Thoracic aorta (tissue), 2 donors: Measurements from ENCODE around the gene MAP1LC3B2. TPM values are rescaled to one million over a fixed set of nuclear protein-coding genes. Genes with fewer than 3 reads are reported as not detected.

Source experiments
- ATAC-seq: fragments of 150-250 bp; one replicate; pipeline ENCODE4 v1.8.0; 2017; ENCODE audit warnings: low read depth; ENCODE audit not compliant: insufficient number of reproducible peaks, low FRiP score
- DNase-seq: peaks from one replicate; pipeline ENCODE4 v3.0.0-alpha.2; 2020; ENCODE audit warnings: low spot score
- H3K27ac ChIP-seq, 2 donors: fragments of 200-600 bp; sonication (generic); 1 replicate in 1 of 2; 2 replicates in 1 of 2; pipeline ENCODE4 v1.5.1; 2016; ENCODE audit warnings: mild to moderate bottlenecking in 2 of 2, moderate library complexity in 2 of 2
- H3K27me3 ChIP-seq: fragments of 200-600 bp; sonication (generic); replicated peaks from 2 replicates; pipeline ENCODE4 v1.6.0; 2016; ENCODE audit warnings: mild to moderate bottlenecking; ENCODE audit not compliant: insufficient read depth
- H3K36me3 ChIP-seq: fragments of 200-600 bp; sonication (generic); one replicate; pipeline ENCODE4 v1.5.1; 2016
- H3K4me1 ChIP-seq, 2 donors: fragments of 200-600 bp; sonication (generic); 1 replicate in 1 of 2; 2 replicates in 1 of 2; pipeline versions ENCODE4 v1.5.1 to v1.6.0; 2016; ENCODE audit warnings: low read depth in 2 of 2, mild to moderate bottlenecking in 1 of 2; ENCODE audit not compliant: control insufficient read depth in 1 of 2
- H3K4me3 ChIP-seq: fragments of 200-600 bp; sonication (generic); 2 replicates; pipeline ENCODE4 v1.5.1; 2016; ENCODE audit warnings: mild to moderate bottlenecking
- H3K9me3 ChIP-seq: fragments of 200-600 bp; sonication (generic); 2 replicates; pipeline ENCODE4 v1.5.1; 2016
- CTCF ChIP-seq: fragments of 200-600 bp; sonication (generic); IDR thresholded peaks from one replicate; pipeline ENCODE4 v1.5.1; 2019; ENCODE audit warnings: antibody characterized with exemption
- total RNA-seq, 2 donors: library from RNA; depleted of rRNA; stranded (reverse); fragments of >200 nt; gene quantifications; one replicate each; pipeline versions ENCODE4 v1.1.0 to v1.2.3, GENCODE V29; 2016

The MAP1LC3B2 gene
- total RNA-seq, 2 donors from 2014 or later, result 1.5 TPM; not detected in 1

- Histone ChIP-seq H3K36me3 (no peaks in the 10 kb centered on the region), H3K4me3 (no peak overlapping the region), H3K27me3 (no peaks in the 10 kb centered on the region), H3K4me1 (peaks cover 0 to 3% of the 10 kb centered on the region in 2 donors), H3K9me3 (no peaks in the 10 kb centered on the region), H3K27ac (no peak overlapping the region)
- DNase-seq (no peak), ATAC-seq (no peak)
- TF ChIP-seq CTCF, result no peak
These were observed 38.9 kb upstream of the MAP1LC3B2 start for GRCh38 chr12:116520225-116520760.

GRCh38 chr12:116520801-116521471, 38.2 kb upstream of the MAP1LC3B2 start:
- no peaks in the 10 kb centered on the region for H3K36me3 ChIP-seq
- no peak for ATAC-seq
- H3K4me3 ChIP-seq, result no peak overlapping the region
- no peak overlapping the region for H3K27ac ChIP-seq
- no peaks in the 10 kb centered on the region for H3K27me3 ChIP-seq
- peaks cover 4% of the 10 kb centered on the region in 2 donors for H3K4me1 ChIP-seq
- TF ChIP-seq CTCF, result no peak
- no peaks in the 10 kb centered on the region for H3K9me3 ChIP-seq
- no peak for DNase-seq

GRCh38 chr12:116524311-116524710, 34.9 kb upstream of the MAP1LC3B2 start:
- no peak overlapping the region for H3K27ac ChIP-seq
- H3K9me3 ChIP-seq, result no peaks in the 10 kb centered on the region
- peaks cover 22 to 36% of the 10 kb centered on the region in 2 donors for H3K4me1 ChIP-seq
- H3K4me3 ChIP-seq, result no peak overlapping the region
- H3K36me3 ChIP-seq, result no peaks in the 10 kb centered on the region
- no peak for ATAC-seq
- no peak for TF ChIP-seq CTCF
- DNase-seq, result no peak
- no peaks in the 10 kb centered on the region for H3K27me3 ChIP-seq

GRCh38 chr12:116524964-116525379, 34.2 kb upstream of the MAP1LC3B2 start:
- no peaks in the 10 kb centered on the region for H3K27me3 ChIP-seq
- H3K4me1 ChIP-seq, result peaks cover 22 to 40% of the 10 kb centered on the region in 2 donors
- no peaks in the 10 kb centered on the region for H3K36me3 ChIP-seq
- H3K4me3 ChIP-seq, result peak overlapping the region; percentile 55
- H3K27ac ChIP-seq, result peak overlapping the region; percentile 84 to 91
- no peak for TF ChIP-seq CTCF
- no peaks in the 10 kb centered on the region for H3K9me3 ChIP-seq
- ATAC-seq, result no peak
- no peak for DNase-seq

- H3K4me3 ChIP-seq, result peak overlapping the region; percentile 55
- H3K27ac ChIP-seq, result peak overlapping the region; percentile 84 to 91
- DNase-seq, result peak; percentile 52
These were observed 33.7 kb upstream of the MAP1LC3B2 start for GRCh38 chr12:116525418-116526001.

More at GRCh38 chr12:116525418-116526001, 33.7 kb upstream of the MAP1LC3B2 start:
- H3K4me1 ChIP-seq, result peaks cover 22 to 40% of the 10 kb centered on the region in 2 donors
- ATAC-seq, result peak; percentile 90
- no peak for TF ChIP-seq CTCF
- no peaks in the 10 kb centered on the region for H3K36me3 ChIP-seq
- no peaks in the 10 kb centered on the region for H3K9me3 ChIP-seq
- no peaks in the 10 kb centered on the region for H3K27me3 ChIP-seq
